Right ventricle myocardium inferior (tissue), 1 donor: ENCODE measurements around the gene AVPR1B. TPM values are rescaled to one million over a fixed set of nuclear protein-coding genes. Genes with fewer than 3 reads are reported as not detected.
A peak's percentile ranks its signal among the peaks of the same experiment; 100 is the strongest.

Experiments
- ATAC-seq: fragments of 200-7000 bp; cut with Tn5 transposase; one replicate; pipeline ENCODE4 v1.9.1; 2020; ENCODE audit warnings: mild to moderate bottlenecking, moderate library complexity
- DNase-seq: peaks from one replicate; pipeline ENCODE4 v3.0.0; 2021; ENCODE audit errors: missing footprints
- intact Hi-C: fragments of 100-400 bp; cut with DNase I; formaldehyde crosslinking; loops from one replicate; pipeline ENCODE4 v1.11.0; 2022
- total RNA-seq: library from RNA; stranded (reverse); fragmentation: NEBNext Ultra II Directional; extraction: Animal tissue kit (Norgen Biotek cat#: 25700); gene quantifications from one replicate; pipeline ENCODE4 v1.2.1, GENCODE V29; 2021
- donor health status: DM: no; HTN: yes; CAD: no; lungs with severe emphysema.

The AVPR1B gene
- total RNA-seq, 1 donor from 2014 or later = not detected

DNA sequence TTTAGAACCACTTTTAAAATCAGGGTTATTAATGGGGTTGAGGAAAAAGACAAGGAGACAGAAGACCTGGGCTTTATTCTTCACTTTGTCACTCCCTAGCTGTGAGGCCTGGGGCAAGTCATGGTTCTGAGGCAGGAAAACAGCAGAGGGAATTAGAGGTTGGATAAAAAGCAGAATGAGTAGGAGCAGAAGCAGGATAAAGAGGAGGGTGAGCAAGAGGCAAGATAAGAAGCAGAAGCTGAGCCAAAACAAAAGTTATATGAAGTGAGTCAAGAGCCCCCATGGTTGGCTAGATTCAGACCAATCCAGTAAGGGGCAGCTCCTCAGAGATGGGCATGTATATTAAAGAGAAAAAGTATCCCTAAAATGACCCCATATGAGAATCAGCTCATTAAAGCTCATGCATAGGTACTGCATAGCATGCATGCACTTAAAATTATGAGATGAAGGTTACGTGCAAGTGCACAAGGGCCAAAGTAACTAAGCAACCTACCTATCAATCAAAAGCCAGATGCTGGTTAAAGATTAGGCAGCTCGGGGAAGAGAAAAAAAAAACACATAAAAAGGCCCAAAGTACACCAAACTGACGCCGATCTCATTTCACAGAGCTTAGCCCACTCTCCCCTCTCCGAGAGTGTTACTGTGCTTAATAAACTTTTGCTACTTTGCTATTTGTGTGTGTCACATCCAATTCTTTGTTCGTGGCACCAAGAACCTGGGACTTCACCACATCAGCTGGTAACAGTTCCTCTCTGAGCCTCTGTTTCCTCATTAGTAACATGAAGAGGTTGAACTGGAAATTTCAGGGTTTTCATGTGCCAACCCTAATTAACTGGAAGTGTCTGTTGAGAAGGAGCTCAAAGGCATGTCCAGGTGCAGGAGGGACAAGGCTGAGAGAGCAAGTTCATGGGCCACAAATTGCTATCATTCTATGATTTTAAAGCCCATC is 2.2 kb downstream of the AVPR1B start:
- intact Hi-C loops = no loop called here
- no peak for DNase-seq
- no peak for ATAC-seq

DNA sequence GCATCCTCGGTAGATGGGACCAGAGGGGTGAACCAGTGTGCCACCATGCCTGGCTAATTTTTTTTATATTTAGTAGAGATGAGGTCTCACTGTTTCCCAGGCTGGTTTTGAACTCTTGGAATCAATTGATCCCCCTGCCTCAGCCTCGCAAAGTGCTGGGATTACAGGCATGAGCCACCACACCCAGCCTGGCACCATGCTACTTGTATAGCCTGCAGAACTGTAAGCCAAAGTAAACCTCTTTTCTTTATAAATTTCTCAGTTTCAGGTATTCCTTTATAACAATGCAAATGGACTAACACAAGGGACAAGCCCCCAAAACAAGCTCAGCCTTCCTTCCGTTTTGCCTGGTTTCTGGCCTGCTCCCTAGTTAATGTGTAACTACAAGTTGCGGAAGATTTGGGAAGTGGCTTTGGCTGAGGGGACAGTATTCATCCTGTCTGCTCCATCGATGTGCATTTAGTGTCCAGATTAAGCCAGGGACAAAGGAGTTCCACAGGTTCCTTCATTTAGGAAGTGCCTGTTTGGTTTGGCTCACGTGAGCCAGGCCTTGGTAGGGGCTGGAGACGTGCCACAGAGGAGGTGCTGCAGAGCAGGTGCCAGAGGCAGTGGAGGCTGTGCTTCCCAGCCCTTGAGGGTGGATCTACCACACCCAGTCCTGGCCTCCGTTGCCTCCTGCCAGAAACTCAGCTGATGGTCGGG is 4.4 kb downstream of the AVPR1B start:
- DNase-seq = no peak
- ATAC-seq = no peak
- intact Hi-C loops = no loop called here

DNA sequence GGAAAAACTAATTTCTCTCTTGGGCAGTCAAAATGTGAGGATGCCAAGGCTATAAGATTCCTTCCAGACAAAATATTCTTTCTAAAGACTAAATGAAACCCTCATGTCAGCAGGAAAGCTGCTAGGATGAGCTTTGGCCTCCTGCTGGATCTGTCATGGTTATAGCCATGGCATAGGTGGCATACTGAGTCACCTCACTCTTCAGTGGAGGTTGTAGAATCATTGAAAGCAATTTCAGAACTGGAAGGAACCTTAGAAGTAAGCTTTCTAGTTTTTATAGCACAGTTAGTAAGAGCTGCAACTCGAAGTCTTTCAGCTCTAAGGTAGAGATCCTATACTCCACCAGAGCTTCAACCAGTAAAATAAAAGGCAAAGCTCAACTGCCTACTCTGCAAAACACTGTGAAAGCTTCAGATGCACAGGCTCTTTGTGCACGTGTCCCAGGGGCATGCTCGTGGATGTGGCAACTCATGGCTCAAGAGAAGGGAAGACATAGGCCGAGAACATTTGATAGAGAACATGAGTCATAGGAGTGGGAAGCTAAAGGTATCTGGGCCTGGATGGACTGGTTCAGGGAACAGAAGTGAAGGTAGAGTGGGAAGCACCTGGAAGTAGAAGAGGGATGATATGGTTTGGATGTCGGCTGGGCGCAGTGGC is 5.8 kb downstream of the AVPR1B start:
- intact Hi-C loops = no loop called here
- DNase-seq (no peak), ATAC-seq (no peak)

DNA sequence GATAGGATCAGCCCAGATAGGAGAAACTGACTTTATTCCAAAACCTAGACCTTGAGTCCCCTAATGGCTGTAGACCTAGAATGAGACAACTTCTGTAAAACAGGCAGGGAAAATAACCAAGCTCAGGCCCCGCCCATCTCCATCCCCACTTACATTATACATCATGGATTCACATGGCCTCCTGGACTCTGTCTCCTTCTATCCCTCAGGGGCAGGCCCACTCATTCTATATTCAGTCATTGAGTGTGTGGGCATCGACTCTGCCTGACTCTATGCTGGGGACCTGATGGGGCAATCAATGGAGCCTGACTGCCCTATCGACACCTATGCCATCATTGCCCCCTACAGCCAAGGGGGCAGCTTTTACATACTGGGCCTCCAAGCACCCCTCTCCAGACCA is 6.4 kb downstream of the AVPR1B start:
- no peak for DNase-seq
- intact Hi-C loops = no loop called here
- ATAC-seq = no peak

DNA sequence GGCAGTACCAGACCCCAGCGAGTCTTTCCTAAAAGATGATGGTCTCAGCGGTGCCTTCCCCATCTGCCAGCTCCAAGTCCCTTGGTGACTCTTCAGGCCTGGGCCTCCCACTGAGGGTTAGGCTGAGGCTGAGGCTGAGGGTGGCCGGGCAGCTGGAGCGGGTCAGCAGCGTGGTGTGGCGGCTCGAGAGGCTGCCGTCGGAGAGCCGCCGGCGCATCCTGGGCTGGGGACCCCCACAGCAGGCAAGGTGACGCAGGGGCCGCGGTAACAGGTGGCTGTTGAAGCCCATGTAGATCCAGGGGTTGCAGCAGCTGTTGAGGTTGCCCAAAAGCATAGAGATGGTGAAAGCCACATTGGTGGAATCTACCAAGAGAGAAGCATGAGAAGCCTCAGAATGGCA is 7.0 kb downstream of the AVPR1B start:
- ATAC-seq (no peak), DNase-seq (no peak)
- intact Hi-C loops = no loop called here

DNA sequence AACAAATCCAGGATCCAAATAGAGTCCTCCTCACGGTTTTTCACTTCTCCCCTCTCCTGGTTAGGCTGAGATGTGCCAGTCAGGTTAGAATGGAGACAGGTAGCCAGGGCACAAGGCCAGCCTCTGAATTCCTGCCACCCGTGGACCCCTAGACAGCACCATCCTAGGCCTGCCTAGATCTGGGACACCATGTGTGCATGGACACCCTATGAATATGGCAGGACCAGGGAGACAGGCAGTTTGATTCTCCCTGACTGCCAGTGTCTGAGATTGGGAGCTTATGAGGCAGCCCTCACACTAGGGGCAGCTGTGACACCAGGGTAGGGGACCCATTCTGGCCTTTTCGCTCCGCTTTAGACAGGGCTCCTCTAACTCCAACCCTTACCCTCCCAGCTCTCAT is 7.5 kb downstream of the AVPR1B start:
- intact Hi-C loops = loop anchor here (10.0 kb wide), 2 partner anchors 315 to 455 kb away; no protein-coding TSS in a partner anchor
- no peak for ATAC-seq

DNA sequence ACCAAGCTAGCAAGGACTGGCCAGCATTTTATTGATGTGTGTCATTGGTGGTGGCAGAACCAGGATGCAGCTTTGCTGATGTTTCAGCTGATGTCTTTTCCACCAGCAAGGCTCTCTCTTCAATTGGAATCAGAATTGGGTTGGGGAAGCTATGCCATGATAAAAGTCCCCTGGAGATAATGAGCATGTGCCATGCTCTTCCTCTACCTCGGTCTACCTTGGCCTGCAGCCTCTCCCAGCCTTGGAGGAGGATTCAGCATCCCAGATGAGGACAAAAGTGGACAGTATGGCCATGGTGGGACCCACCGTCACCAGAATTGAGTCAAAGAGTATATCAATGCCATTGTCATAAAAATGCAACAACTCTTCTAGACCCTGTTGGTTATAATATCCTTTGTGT is 8.6 kb downstream of the AVPR1B start:
- intact Hi-C loops = loop anchor here (10.0 kb wide), 2 partner anchors 314 to 454 kb away; no protein-coding TSS in a partner anchor
- DNase-seq (no peak), ATAC-seq (no peak)

More for the DNA sequence above, 7.5 kb downstream of the AVPR1B start:
- DNase-seq = no peak

DNA sequence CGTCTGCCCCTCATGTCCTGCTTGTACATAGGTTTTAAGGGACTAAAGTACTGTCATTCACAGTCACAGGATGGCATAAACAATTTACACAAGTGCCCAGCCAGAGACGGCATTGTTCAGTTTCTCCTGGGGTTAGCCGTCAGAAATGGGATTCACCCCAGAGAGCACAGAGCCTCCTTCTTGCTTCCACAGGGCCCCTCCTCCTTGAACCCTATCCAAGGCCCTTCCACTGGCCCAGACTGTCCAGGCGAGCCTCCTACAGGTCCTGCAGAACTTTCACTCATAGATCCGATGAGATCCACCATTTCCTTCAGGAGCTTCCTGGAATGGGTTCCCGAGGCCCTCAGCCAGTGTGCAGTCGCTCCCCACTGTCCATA is 10.0 kb downstream of the AVPR1B start:
- ATAC-seq (no peak), DNase-seq (no peak)
- intact Hi-C loops = loop anchor here (2.0 to 10.0 kb wide), 4 partner anchors 76 to 452 kb away; no protein-coding TSS in a partner anchor

DNA sequence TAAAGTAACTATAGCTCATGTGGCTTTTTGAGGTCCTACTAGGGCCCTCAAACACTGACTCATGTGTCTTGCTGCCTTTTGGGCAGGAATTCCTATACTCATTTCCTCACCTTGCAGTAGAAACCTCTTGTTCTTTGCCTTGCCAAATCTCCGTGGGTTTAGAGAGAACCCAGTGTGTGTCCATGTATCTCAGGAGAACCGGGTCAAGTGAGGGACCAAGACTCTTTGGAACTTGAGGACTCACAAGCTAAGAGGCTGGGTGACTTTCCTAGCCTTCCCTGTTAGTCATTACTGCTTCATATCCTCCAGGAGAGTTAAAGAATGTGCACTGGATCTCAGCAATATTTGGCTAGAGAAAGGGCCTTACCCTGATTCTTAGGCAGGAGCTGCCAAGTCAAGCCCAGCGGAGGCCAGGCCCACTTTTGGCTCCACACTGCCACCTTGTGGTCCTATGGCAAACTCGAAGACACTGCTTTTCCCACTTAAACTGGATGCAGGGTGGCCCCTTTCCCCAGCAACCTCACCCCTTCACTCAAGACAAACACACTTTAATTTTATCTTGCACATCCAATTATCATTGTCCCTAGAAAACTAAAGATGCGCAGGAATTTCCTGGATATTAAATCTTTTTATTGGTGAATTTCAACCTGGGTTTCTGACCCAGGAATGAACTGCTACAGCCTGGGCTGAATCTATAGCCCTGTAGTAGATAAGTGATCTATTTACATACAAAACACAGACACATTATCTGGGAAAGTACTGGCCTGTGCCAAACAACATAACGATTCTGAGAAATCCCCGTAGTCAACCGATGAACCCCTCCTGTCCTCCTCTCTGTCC is 10.6 kb downstream of the AVPR1B start:
- intact Hi-C loops = loop anchor here (1.0 to 10.0 kb wide), 5 partner anchors 76 to 452 kb away; no protein-coding TSS in a partner anchor
- ATAC-seq (peak; percentile 83), DNase-seq (peak; percentile 90)

DNA sequence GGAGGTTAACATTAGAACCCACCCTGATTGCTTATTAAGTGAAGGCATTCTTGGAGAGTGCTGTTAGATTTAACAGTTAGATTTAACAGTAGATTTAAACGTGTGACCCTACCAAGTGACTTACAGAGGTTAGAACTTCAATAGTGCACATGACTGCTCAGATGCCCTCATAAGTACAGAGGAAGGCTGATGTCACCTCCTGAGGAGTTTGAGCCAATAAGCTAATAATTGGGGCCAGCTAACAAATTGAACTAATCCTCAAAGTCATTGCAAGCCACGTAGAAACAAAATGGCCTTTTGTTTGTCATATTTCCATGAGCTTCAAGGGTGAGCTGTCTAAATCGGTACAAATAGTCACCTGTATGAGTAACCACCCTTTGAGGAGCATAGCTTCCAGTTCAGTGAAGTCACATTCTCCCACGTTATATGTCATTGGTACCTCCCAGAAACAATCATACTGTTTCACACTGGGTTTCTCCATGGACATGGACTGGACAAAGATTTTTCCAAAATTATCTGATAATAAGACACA is 11.7 kb downstream of the AVPR1B start:
- DNase-seq (no peak), ATAC-seq (no peak)
- intact Hi-C loops = loop anchor here (10.0 kb wide), 2 partner anchors 311 to 451 kb away; no protein-coding TSS in a partner anchor

DNA sequence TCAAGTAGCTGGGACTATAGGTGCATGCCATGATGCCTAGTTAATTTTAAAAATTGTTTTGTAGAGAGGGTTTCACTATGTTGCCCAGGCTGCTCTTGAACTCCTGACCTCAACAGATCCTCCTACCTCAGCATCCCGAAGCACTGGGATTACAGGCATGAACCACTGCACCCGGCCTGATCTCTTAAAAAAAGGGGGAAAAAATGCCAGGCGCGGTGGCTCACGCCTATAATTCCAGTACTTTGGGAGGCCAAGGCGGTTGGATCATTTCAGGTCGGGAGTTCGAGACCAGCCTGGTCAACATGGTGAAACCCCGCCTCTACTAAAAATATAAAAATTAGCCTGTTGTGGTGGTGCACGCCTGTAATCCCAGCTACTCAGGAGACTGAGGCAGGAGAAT is 13.2 kb downstream of the AVPR1B start:
- ATAC-seq (no peak), DNase-seq (no peak)
- intact Hi-C loops = loop anchor here (10.0 kb wide), 2 partner anchors 309 to 449 kb away; no protein-coding TSS in a partner anchor

DNA sequence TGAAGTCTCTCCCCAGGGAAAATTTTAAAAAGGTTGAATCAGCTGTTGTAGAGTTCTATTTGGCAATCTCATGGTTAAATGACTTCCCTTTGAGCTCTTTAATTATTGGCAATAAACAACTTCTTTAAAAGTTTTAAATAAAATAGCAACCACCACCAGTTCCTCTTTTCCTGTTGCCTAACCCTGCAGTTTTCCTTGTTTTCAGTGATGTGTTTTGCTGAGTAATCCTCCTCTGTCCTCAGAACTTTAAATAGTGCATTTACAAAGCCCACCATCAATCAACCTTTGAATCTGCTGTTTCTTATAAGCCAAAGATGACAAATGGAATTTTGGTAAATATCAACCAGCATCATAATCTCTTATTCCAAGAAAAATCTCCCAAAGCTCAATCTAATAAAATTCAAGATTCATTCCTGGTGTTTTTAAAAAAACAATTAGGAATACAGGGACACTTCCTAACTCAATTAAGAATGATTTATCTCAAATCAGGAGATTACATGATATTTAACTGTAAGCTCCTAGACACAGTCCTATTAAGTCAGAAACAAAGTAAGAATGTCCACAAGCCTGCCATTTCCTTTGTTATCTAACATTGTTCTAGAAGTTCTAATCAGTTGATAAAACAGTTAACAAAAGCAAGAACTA is 14.8 kb downstream of the AVPR1B start:
- no peak for ATAC-seq
- intact Hi-C loops = loop anchor here (10.0 kb wide), 2 partner anchors 308 to 448 kb away; no protein-coding TSS in a partner anchor
- DNase-seq = no peak

DNA sequence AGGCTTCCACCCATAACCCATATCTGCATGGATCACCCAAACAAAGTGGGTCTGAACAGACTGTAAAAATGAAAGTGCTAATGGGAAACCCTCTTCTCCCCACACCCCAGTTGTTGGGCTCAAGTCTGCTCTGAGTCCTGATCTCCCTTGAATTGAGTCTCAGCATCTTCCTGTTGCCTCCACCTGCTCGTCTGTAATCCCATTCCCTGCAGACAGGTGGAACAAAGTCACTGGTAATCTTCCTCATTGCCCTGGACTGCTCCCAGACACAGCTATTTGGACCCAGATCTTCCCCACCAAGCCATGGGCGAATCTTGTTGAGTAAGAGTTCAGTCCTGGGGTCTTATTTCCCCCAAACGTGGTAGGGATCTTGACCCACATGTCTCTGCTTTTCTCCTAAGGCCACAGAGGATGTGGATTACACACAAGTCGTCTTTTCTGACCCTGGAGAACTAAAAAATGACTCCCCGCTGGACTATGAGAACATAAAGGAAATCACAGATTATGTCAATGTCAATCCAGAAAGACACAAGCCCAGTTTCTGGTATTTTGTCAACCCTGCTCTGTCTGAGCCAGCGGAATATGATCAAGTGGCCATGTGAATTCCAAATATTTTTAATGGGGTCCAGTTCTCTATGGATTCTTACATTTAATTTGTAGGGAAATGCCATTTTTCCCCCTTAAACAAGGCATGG is 15.7 kb downstream of the AVPR1B start:
- DNase-seq (no peak), ATAC-seq (no peak)
- intact Hi-C loops = loop anchor here (10.0 kb wide), 2 partner anchors 307 to 447 kb away; no protein-coding TSS in a partner anchor

DNA sequence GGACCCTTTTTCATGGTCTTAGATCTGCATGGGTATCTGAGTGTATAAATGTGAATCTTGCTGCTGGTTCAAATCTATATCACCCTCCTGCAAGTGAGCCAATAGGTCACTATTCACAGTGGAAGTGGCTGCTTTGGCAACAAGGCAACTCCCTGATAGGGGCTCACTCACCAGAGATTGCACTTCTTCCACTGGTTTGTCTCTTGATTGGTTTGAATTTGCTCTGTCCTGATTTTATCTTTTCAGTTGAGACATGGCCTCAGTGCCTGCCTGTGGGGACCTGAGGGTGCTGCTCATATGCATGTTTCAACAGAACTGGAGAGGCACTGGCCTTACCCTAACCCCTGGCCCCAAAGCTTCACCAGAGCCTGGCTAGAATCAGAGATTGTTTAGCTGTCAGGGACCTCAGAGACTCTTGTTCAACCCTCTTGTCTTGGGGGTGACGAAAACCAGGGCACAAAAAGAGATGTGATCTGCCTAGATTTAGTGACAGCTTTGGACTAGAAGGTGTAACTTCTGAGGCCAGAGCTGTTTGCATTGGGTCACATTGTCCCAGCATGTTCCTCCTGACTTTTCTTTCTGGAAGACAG is 16.9 kb downstream of the AVPR1B start:
- no peak for ATAC-seq

DNA sequence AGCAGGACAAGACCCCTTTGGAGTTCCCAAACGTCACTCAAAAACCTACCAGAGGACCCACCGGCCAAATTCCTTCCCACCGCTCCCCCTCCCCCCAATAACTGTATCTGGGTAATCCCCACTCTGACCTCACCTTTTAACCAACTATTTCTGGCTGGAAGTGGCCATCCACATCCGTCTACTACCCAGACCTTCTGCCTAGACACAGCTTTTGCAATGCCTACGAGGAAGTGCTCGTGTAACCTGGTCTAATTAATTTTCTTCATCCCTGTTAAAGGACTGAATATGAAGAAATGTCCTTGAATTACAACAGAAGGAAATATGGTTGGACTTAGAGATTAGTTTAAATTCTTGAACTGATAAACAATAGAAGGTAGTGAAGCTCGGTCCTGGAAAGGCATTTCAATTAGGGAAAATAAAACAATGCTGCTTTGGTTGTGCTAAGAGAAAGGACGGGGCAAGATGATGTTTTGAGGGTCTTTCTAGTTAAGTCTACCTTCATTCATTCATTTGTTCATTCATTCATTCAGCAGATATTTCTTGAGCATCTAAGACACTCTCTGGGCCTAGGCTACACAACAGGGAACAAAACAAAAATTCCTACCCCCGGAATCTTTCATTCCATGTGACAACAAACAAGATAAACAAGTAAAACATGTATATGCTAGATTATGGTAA is 18.8 kb downstream of the AVPR1B start:
- intact Hi-C loops = no loop called here
- DNase-seq = no peak
- no peak for ATAC-seq

More for the DNA sequence above, 16.9 kb downstream of the AVPR1B start:
- no peak for DNase-seq
- intact Hi-C loops = loop anchor here (10.0 kb wide), 2 partner anchors 306 to 446 kb away; no protein-coding TSS in a partner anchor

DNA sequence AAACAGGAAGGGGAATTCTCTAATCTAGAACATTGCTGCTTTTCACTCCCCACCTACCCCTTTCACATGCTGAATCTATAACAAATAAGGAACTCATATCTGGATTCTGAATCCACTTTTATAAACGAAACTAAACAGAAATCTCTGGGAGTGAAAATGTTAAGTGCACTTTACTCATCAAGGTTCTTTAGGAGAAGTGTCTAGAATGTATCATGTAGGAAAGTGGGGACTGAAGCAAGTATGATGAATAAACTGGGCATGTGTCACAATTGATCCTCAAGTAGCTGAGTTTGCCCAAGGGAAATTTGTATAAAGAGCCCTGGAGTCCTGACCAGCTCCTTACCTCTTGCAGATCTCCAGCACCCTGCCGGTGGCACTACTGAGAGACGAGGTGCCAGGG is 19.8 kb downstream of the AVPR1B start:
- no peak for ATAC-seq
- intact Hi-C loops = no loop called here
- no peak for DNase-seq
